ENCODE data around the gene TRIM46.
A peak's percentile ranks its signal among the peaks of the same experiment; 100 is the strongest.
"Not testable (repeated sequence)": the region's sequence is repeated elsewhere in the genome, so short reads cannot be mapped to it uniquely, and the experiment has no call there.

The TRIM46 gene

GRCh38 chr1:155220211-155220965, 46.7 kb downstream of the TRIM46 start:
- H3K27ac ChIP-seq: peak overlapping the region; percentile 85
- not testable (repeated sequence) for DNase-seq (ENCODE audit: low read depth, low spot score)

- DNase-seq (ENCODE audit: low read depth, low spot score): no peak
- peak overlapping the region; percentile 97 for H3K27ac ChIP-seq
Observed at GRCh38 chr1:155223047-155223446, 49.4 kb downstream of the TRIM46 start.

- not testable (repeated sequence) for DNase-seq (ENCODE audit: low read depth, low spot score)
- peak overlapping the region; percentile 97 for H3K27ac ChIP-seq
Observed at GRCh38 chr1:155225404-155225759, 51.7 kb downstream of the TRIM46 start.

GRCh38 chr1:155226188-155226909, 52.7 kb downstream of the TRIM46 start:
- DNase-seq (ENCODE audit: low read depth, low spot score): no peak

GRCh38 chr1:155226910-155227260, 53.2 kb downstream of the TRIM46 start:
- peak overlapping the region; percentile 97 for H3K27ac ChIP-seq
- DNase-seq (ENCODE audit: low read depth, low spot score): no peak

More at GRCh38 chr1:155226188-155226909, 52.7 kb downstream of the TRIM46 start:
- H3K27ac ChIP-seq: peak overlapping the region; percentile 97

- H3K27ac ChIP-seq: peak overlapping the region; percentile 97
- peak; percentile 88 for DNase-seq (ENCODE audit: low read depth, low spot score)
Observed at GRCh38 chr1:155227261-155228095, 53.8 kb downstream of the TRIM46 start.

GRCh38 chr1:155228096-155228427, 54.4 kb downstream of the TRIM46 start:
- H3K27ac ChIP-seq: peak overlapping the region; percentile 97
- no peak for DNase-seq (ENCODE audit: low read depth, low spot score)

- not testable (repeated sequence) for DNase-seq (ENCODE audit: low read depth, low spot score)
Observed at GRCh38 chr1:155231302-155231701, 57.7 kb downstream of the TRIM46 start.

GRCh38 chr1:155232001-155232978, 58.6 kb downstream of the TRIM46 start:
- DNase-seq (ENCODE audit: low read depth, low spot score); H3K27ac ChIP-seq: not testable (repeated sequence)

More at GRCh38 chr1:155231302-155231701, 57.7 kb downstream of the TRIM46 start:
- H3K27ac ChIP-seq: not testable (repeated sequence)

- not testable (repeated sequence) for DNase-seq (ENCODE audit: low read depth, low spot score); H3K27ac ChIP-seq
Observed at GRCh38 chr1:155233502-155233901, 59.9 kb downstream of the TRIM46 start.
